Stimulated activated CD8-positive, alpha-beta memory T cell treated with anti-CD3 and anti-CD28 coated beads, Interleukin-15, amount 100 ng/mL, for 48 hours (primary cell): ENCODE results near the gene HUS1B.
A peak's percentile ranks its signal among the peaks of the same experiment; 100 is the strongest.
"Not testable (repeated sequence)": the region's sequence is repeated elsewhere in the genome, so short reads cannot be mapped to it uniquely, and the experiment has no call there.

Experiments
- DNase-seq, 2 donors: peaks; one replicate each; pipeline ENCODE4 v3.0.0-alpha.2; 2020; ENCODE audit warnings: low read depth in 2 of 2

Gene HUS1B

GRCh38 chr6:656460-657252, at the start of gene HUS1B:
HUS1B (minus strand) TSS chr6:657100; CDS start chr6:656944, 156 bp downstream.
- DNase-seq, result no peak

GRCh38 chr6:706146-706545, 49.2 kb upstream of the HUS1B start:
- no peak for DNase-seq

- no peak for DNase-seq
Measured at GRCh38 chr6:705047-705446, 48.1 kb upstream of the HUS1B start.

- DNase-seq, result no peak
Measured at GRCh38 chr6:704046-704445, 47.1 kb upstream of the HUS1B start.

GRCh38 chr6:703552-703951, 46.7 kb upstream of the HUS1B start:
- no peak for DNase-seq

- DNase-seq, result no peak
Measured at GRCh38 chr6:701700-702479, 45.0 kb upstream of the HUS1B start.

GRCh38 chr6:701215-701614, 44.3 kb upstream of the HUS1B start:
- no peak for DNase-seq

GRCh38 chr6:700490-700889, 43.6 kb upstream of the HUS1B start:
- DNase-seq, result no peak

- DNase-seq, result no peak
Measured at GRCh38 chr6:699319-699718, 42.4 kb upstream of the HUS1B start.

GRCh38 chr6:694431-695126, 37.7 kb upstream of the HUS1B start:
- DNase-seq, result not testable (repeated sequence)

- no peak for DNase-seq
Measured at GRCh38 chr6:693723-694009, 36.8 kb upstream of the HUS1B start.

- DNase-seq, result peak; percentile 77 to 80
Measured at GRCh38 chr6:692858-693722, 36.2 kb upstream of the HUS1B start, which contains the start of gene EXOC2. EXOC2 (minus strand) TSS chr6:693139; CDS start chr6:637818, 55,321 bp downstream.

- peak; percentile 57 to 71 for DNase-seq
Measured at GRCh38 chr6:692356-692851, 35.5 kb upstream of the HUS1B start.

- DNase-seq, result no peak
Measured at GRCh38 chr6:689223-689622, 32.3 kb upstream of the HUS1B start.

- no peak for DNase-seq
Measured at GRCh38 chr6:686497-686896, 29.6 kb upstream of the HUS1B start.

GRCh38 chr6:684831-685636, 28.1 kb upstream of the HUS1B start:
- peak in 1 of 2 donors; percentile 22 for DNase-seq

GRCh38 chr6:683742-684440, 27.0 kb upstream of the HUS1B start:
- DNase-seq, result no peak

- no peak for DNase-seq
Measured at GRCh38 chr6:680666-681340, 23.9 kb upstream of the HUS1B start.

- no peak for DNase-seq
Measured at GRCh38 chr6:680251-680650, 23.4 kb upstream of the HUS1B start.
